Esophagus muscularis mucosa (tissue), 4 donors: ENCODE data around the gene CFHR4.

Source experiments
- EP300 ChIP-seq: sonication (generic); formaldehyde crosslinking; IDR thresholded peaks from one replicate; pipeline ENCODE4 v1.6.1; 2017; ENCODE audit warnings: antibody characterized with exemption
- POLR2A ChIP-seq: fragments of 450-650 bp; IDR thresholded peaks from one replicate; pipeline ENCODE4 v1.6.1; 2017; ENCODE audit warnings: antibody characterized with exemption, moderate library complexity, mild to moderate bottlenecking, low read depth
- TF ChIP-seq, protein P1 (sequence below), 3 experiments: fragments of 200-600 bp in 2 of 3; fragments of 450-650 bp in 1 of 3; sonication (generic) in 2 of 3; IDR thresholded peaks; one replicate each; pipeline ENCODE4 v1.5.1; 2017 to 2019; ENCODE audit warnings: antibody characterized with exemption in 3 of 3, mild to moderate bottlenecking in 2 of 3, moderate library complexity in 1 of 3

DNA sequence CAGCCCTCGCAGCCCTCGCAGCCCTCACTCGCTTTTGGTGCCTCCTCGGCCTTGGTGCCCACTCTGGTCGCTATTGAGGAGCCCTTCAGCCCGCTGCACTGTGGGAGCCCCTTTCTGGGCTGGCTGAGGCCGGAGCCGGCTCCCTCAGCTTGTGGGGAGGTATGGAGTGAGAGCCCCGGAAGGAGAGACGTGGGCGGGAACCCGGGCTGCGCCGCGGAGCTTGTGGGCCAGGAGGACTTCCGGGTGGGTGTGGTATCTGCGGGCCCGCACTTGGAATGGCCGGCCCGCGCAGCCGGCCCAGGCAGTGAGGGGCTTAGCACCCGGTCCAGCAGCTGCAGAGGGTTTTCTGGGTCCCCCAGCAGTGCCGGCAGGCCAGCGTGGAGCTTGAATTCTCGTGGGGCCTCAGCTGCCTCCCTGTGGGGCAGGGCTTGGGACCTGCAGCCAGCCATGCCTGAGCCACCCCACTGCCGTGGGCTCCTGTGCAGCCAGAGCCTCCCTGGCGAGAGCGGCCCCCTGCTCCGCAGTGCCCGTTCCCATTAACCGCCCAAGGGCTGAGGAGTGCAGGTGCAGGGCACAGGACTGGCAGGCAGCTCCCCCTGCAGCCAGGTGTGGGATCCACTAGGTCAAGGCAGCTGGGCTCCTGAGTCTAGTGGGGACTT, 45.8 kb downstream of the CFHR4 start:
- TF ChIP-seq, protein P1, sequence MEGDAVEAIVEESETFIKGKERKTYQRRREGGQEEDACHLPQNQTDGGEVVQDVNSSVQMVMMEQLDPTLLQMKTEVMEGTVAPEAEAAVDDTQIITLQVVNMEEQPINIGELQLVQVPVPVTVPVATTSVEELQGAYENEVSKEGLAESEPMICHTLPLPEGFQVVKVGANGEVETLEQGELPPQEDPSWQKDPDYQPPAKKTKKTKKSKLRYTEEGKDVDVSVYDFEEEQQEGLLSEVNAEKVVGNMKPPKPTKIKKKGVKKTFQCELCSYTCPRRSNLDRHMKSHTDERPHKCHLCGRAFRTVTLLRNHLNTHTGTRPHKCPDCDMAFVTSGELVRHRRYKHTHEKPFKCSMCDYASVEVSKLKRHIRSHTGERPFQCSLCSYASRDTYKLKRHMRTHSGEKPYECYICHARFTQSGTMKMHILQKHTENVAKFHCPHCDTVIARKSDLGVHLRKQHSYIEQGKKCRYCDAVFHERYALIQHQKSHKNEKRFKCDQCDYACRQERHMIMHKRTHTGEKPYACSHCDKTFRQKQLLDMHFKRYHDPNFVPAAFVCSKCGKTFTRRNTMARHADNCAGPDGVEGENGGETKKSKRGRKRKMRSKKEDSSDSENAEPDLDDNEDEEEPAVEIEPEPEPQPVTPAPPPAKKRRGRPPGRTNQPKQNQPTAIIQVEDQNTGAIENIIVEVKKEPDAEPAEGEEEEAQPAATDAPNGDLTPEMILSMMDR (IDR thresholded peaks at IDR 0.05) = no peak
- TF ChIP-seq POLR2A = no peak
- TF ChIP-seq EP300 = no peak
